ENCODE measurements around the gene KRTAP10-5. TPM values are rescaled to one million over a fixed set of nuclear protein-coding genes. Genes with fewer than 3 reads are reported as not detected.
A peak's percentile ranks its signal among the peaks of the same experiment; 100 is the strongest.

Gene KRTAP10-5
- total RNA-seq, 4 donors from 2014 or later, result not detected

DNA sequence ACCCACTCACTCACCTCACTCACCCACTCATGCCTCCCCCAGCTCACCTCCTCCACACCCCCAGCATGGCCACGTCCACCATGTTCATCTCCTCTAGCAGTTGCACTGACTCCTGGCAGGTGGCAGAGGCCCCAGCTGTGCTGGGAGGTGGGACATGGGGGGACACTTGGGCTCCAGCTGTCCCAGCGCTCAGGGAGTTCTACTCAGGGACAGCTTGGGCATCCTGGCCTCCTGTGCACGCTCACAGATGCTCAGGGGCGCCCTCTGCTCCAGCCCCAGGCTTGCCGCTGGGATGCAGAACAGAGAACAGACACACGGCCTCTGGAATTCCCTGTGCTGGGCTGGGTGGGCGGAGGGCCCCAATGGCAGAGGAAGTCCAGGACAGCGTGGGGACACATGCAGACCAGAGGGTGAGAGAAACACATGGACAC, 36.7 kb upstream of the KRTAP10-5 start:
- Histone ChIP-seq H3K36me3 (no peaks in the 10 kb centered on the region), H3K27ac (replicated peaks in 1 of 4) (no peak overlapping the region), H3K9me3 (peaks cover 0 to 13% (median 0%) of the 10 kb centered on the region in 4 donors), H3K4me1 (no peaks in the 10 kb centered on the region), H3K27me3 (peaks cover 0 to 46% (median 0%) of the 10 kb centered on the region in 4 donors), H3K4me3 (no peak overlapping the region)
- 73% methylated on average over 3 of the region's 8 CpGs for WGBS
- TF ChIP-seq, protein P1, sequence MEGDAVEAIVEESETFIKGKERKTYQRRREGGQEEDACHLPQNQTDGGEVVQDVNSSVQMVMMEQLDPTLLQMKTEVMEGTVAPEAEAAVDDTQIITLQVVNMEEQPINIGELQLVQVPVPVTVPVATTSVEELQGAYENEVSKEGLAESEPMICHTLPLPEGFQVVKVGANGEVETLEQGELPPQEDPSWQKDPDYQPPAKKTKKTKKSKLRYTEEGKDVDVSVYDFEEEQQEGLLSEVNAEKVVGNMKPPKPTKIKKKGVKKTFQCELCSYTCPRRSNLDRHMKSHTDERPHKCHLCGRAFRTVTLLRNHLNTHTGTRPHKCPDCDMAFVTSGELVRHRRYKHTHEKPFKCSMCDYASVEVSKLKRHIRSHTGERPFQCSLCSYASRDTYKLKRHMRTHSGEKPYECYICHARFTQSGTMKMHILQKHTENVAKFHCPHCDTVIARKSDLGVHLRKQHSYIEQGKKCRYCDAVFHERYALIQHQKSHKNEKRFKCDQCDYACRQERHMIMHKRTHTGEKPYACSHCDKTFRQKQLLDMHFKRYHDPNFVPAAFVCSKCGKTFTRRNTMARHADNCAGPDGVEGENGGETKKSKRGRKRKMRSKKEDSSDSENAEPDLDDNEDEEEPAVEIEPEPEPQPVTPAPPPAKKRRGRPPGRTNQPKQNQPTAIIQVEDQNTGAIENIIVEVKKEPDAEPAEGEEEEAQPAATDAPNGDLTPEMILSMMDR (IDR thresholded peaks at IDR 0.05), result no peak
- no peak for TF ChIP-seq POLR2A (IDR thresholded peaks at IDR 0.05; ENCODE audit: low read depth)
- no peak for TF ChIP-seq EP300 (IDR thresholded peaks at IDR 0.05)
- no peak for TF ChIP-seq POLR2AphosphoS5 (IDR thresholded peaks at IDR 0.05)
- intact Hi-C loops (cut with DNase I), result no loop called here
- DNase-seq (ENCODE audit: extremely low spot score), result peak; percentile 62

DNA sequence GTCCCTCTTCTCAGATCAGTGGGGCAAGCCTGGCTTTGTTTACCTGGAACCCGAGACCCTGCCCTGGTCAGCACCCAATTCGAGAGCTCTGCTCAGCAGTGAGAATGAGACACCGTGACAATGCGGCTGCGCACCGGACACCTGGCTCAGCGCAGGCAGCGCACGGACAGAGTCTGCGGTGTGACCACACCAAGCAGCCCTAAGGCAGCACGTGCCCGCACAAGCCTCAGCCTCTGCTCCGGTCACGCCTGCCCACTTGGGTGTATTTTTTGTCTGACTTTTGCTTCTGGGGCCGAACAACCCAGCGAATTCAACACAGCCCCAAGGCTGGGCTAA, 36.2 kb upstream of the KRTAP10-5 start:
- peaks cover 0 to 50% (median 0%) of the 10 kb centered on the region in 4 donors for H3K27me3 ChIP-seq
- H3K4me3 ChIP-seq, result no peak overlapping the region
- no peaks in the 10 kb centered on the region for H3K36me3 ChIP-seq
- H3K9me3 ChIP-seq, result peaks cover 0 to 18% (median 4%) of the 10 kb centered on the region in 4 donors
- H3K27ac ChIP-seq (replicated peaks in 1 of 4), result no peak overlapping the region
- TF ChIP-seq POLR2A (IDR thresholded peaks at IDR 0.05; ENCODE audit: low read depth), result no peak
- peak; percentile 57 for DNase-seq (ENCODE audit: extremely low spot score)
- no peaks in the 10 kb centered on the region for H3K4me1 ChIP-seq
- 70% methylated on average over 14 of the region's 16 CpGs for WGBS
- intact Hi-C loops (cut with DNase I), result no loop called here

DNA sequence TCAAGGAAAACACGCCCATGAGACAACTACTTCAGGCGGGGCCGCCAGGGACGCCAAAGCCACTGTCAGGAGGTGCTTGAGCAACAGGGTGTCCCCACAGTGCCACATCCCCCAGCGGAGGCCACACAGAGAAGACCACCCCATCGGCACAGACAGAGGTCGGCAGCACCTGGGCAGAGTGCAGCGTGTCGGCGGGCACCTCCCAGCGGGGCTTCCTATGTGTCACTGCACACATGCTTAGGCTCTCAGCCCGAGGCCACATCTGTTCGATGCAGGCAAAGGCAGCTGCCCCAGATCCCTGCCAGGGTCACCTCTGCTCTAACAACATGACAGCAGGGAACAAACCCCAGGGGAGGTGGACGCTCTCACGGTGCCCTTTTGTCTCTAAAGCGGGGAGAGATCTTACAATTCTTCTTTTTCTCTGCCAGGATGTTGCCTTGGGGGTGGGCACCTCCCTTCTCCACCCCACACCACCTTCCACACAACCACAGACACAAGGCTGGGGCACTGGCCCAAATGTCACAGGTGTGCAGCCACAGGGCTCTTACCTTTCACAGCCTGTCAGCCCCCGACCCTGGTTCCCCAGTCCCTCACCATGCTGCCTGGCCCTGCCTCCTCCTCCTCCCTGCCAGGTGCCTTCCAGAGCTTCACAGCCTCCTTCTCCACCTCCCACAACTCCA, 35.6 kb upstream of the KRTAP10-5 start:
- no peak overlapping the region for H3K27ac ChIP-seq (replicated peaks in 1 of 4)
- intact Hi-C loops (cut with DNase I), result no loop called here
- no peaks in the 10 kb centered on the region for H3K4me1 ChIP-seq
- 52% methylated on average over 7 of the region's 17 CpGs for WGBS
- no peak overlapping the region for H3K4me3 ChIP-seq
- no peaks in the 10 kb centered on the region for H3K36me3 ChIP-seq
- no peak for TF ChIP-seq POLR2AphosphoS5 (IDR thresholded peaks at IDR 0.05)
- no peak for TF ChIP-seq EP300 (IDR thresholded peaks at IDR 0.05)
- TF ChIP-seq POLR2A (IDR thresholded peaks at IDR 0.05; ENCODE audit: low read depth), result no peak
- TF ChIP-seq, protein P1 (IDR thresholded peaks at IDR 0.05), result no peak
- H3K9me3 ChIP-seq, result peaks cover 0 to 23% (median 9%) of the 10 kb centered on the region in 4 donors
- DNase-seq (ENCODE audit: extremely low spot score), result peak; percentile 85
- H3K27me3 ChIP-seq, result peaks cover 0 to 50% (median 0%) of the 10 kb centered on the region in 4 donors

DNA sequence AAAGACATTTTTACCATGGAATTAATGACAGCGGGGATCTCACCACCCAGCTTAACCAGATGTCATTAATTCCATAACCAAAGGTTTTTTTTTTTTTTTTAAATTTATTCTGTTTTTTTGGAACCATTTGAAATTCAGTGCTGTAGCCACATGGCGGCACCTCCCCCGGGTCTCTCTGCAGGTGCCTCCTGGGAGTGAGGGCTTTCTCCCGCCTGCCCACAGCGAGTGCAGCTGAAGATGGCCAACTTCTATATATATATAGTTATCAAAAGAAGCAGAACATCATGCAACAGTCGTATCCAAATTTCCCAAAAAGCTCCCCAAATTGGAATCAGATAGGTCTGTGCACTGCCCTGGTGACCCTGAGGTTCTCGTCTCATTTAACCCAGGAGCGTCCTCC, 35.1 kb upstream of the KRTAP10-5 start:
- no peak overlapping the region for H3K27ac ChIP-seq (replicated peaks in 1 of 4)
- WGBS, result 80% methylated on average over 8 of the region's 8 CpGs
- no peak overlapping the region for H3K4me3 ChIP-seq
- peaks cover 0 to 50% (median 0%) of the 10 kb centered on the region in 4 donors for H3K27me3 ChIP-seq
- intact Hi-C loops (cut with DNase I), result no loop called here
- peaks cover 0 to 29% (median 14%) of the 10 kb centered on the region in 4 donors for H3K9me3 ChIP-seq
- H3K36me3 ChIP-seq, result no peaks in the 10 kb centered on the region
- no peak for DNase-seq (ENCODE audit: extremely low spot score)
- no peak for TF ChIP-seq POLR2A (IDR thresholded peaks at IDR 0.05; ENCODE audit: low read depth)
- TF ChIP-seq POLR2AphosphoS5 (IDR thresholded peaks at IDR 0.05), result no peak
- TF ChIP-seq, protein P1 (IDR thresholded peaks at IDR 0.05), result no peak
- no peak for TF ChIP-seq EP300 (IDR thresholded peaks at IDR 0.05)
- H3K4me1 ChIP-seq, result no peaks in the 10 kb centered on the region

DNA sequence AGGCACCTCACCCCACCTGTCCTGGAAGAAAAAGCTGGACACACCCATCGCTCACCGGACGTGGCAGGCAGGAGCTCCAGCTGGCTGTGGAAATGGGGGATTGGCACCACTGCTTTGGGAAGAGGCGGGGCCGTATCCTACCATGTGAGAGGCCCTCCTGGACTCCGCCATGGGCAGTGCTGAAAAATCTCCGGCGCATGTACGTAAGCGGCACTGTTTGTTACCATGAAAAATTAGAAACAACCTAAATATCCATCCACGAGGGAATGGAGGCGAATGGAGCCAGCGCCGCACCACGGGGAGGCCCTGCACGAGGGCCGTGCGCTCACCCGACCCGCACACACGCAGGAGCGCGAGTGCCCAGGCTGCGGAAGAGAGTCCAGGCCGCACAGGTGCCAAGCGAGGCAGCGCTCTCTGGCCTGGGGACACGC, 34.6 kb upstream of the KRTAP10-5 start:
- 91% methylated on average over 25 of the region's 28 CpGs for whole genome bisulfite sequencing
- H3K4me3 ChIP-seq, result no peak overlapping the region
- DNase-seq (ENCODE audit: extremely low spot score), result no peak
- no peak overlapping the region for H3K27ac ChIP-seq (replicated peaks in 1 of 4)
- TF ChIP-seq EP300 (IDR thresholded peaks at IDR 0.05) (no peak), POLR2AphosphoS5 (IDR thresholded peaks at IDR 0.05) (no peak), POLR2A (IDR thresholded peaks at IDR 0.05; ENCODE audit: low read depth) (no peak)
- TF ChIP-seq, protein P1 (IDR thresholded peaks at IDR 0.05), result no peak
- no peaks in the 10 kb centered on the region for H3K36me3 ChIP-seq
- intact Hi-C loops (cut with DNase I), result no loop called here
- no peaks in the 10 kb centered on the region for H3K4me1 ChIP-seq
- peaks cover 0 to 50% (median 0%) of the 10 kb centered on the region in 4 donors for H3K27me3 ChIP-seq
- H3K9me3 ChIP-seq, result peaks cover 0 to 30% (median 19%) of the 10 kb centered on the region in 4 donors
